HepG2 (cell line): ENCODE measurements around the gene ACADSB.

Source experiments
- CHD2 ChIP-seq: IDR thresholded peaks from 2 replicates; pipeline ENCODE4 v1.6.1; 2011; ENCODE audit warnings: low read depth, low read length, improper control_type of control experiment
- CHD4 ChIP-seq: fragments of 200-600 bp; sonication (generic); IDR thresholded peaks from 2 replicates; pipeline ENCODE4 v1.7.0; 2017; ENCODE audit warnings: mild to moderate bottlenecking, low read length, borderline replicate concordance
- CREM ChIP-seq, 2 experiments: sonication (generic) in 1 of 2; formaldehyde crosslinking in 1 of 2; IDR thresholded peaks; 2 replicates each; pipeline versions ENCODE4 v1.4.0 to v1.6.1; 2016 to 2020; ENCODE audit warnings: antibody characterized with exemption in 1 of 2, mild to moderate bottlenecking in 1 of 2, missing genetic modification reagents in 1 of 2
- EHMT2 ChIP-seq: fragments of 200-600 bp; sonication (generic); IDR thresholded peaks from 2 replicates; pipeline ENCODE4 v1.7.0; 2017; ENCODE audit warnings: antibody characterized with exemption, low read depth, low read length, borderline replicate concordance
- GABPA ChIP-seq, 2 experiments: IDR thresholded peaks; 2 replicates each; pipeline ENCODE4 v1.6.1; 2011 to 2016; ENCODE audit warnings: low read depth in 2 of 2, low read length in 1 of 2, missing biosample characterization in 1 of 2, missing genetic modification characterization in 1 of 2
- JUNB ChIP-seq: sonication (generic); formaldehyde crosslinking; IDR thresholded peaks from 2 replicates; pipeline ENCODE4 v1.8.0; 2022; ENCODE audit warnings: missing genetic modification reagents, mild to moderate bottlenecking, borderline replicate concordance
- MYC ChIP-seq: sonication (generic); formaldehyde crosslinking; IDR thresholded peaks from 2 replicates; pipeline ENCODE4 v1.9.0; 2021; ENCODE audit warnings: missing genetic modification reagents, borderline replicate concordance
- POLR2A ChIP-seq, 2 experiments: IDR thresholded peaks; 2 replicates each; pipeline ENCODE4 v1.6.1; 2011; ENCODE audit warnings: low read depth in 2 of 2, low read length in 2 of 2, mild to moderate bottlenecking in 1 of 2, moderate library complexity in 1 of 2; ENCODE audit not compliant: insufficient read depth in 1 of 2
- RBFOX2 ChIP-seq: fragments of 200-400 bp; formaldehyde crosslinking; IDR thresholded peaks from 2 replicates; pipeline ENCODE4 v1.6.1; 2017; ENCODE audit warnings: low read depth, mild to moderate bottlenecking, low read length
- ZNF138 ChIP-seq: sonication (generic); formaldehyde crosslinking; IDR thresholded peaks from 2 replicates; pipeline ENCODE4 v1.5.0; 2020; ENCODE audit warnings: mild to moderate bottlenecking, low read depth, missing genetic modification reagents
- ZNF274 ChIP-seq: sonication (generic); formaldehyde crosslinking; IDR thresholded peaks from 2 replicates; pipeline ENCODE4 v1.5.1; 2020; ENCODE audit warnings: mild to moderate bottlenecking, missing genetic modification reagents

DNA sequence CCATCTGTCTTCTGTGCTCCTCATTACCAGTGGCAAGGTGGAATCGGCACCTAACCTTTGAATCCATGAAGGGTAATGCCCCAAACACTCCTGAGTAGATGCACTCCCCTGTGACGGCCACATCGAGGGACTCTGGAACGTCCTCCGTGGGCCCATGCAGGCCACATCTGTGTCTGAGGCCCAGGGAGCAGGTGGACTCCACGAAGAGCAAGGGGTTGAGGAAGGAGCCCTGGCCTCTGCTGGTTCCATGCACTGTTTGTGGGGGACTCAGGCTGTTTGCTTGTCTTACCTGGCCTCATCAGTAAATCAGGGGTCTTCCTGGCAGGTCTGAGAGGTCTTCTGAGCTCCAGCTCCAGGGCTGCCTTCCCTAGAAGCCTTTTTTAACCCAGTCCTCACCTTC, 64.4 kb downstream of the ACADSB start:
- TF ChIP-seq CHD2 (no peak), JUNB (CRISPR knock-in tag) (no peak), POLR2A (IDR thresholded peaks at IDR 0.05; ENCODE audit: insufficient read depth in 1 of 2, low read depth in 2 of 2, low read length in 2 of 2) (no peak), CHD4 (no peak), RBFOX2 (no peak), CREM (IDR thresholded peaks at IDR 0.05) (no peak), CREM (CRISPR knock-in tag; IDR thresholded peaks at IDR 0.05) (no peak), MYC (CRISPR knock-in tag) (no peak), ZNF274 (no peak), ZNF138 (CRISPR knock-in tag) (no peak), EHMT2 (no peak), GABPA (IDR thresholded peaks at IDR 0.05; ENCODE audit: low read depth, low read length) (no peak), GABPA (CRISPR knock-in tag; IDR thresholded peaks at IDR 0.05; ENCODE audit: low read depth) (no peak)
